ENCODE data around the gene ABTB1.

Gene ABTB1

GRCh38 chr3:127730171-127730570 lies 57.4 kb downstream of the ABTB1 start:
- DNase-seq: no peak
- no peak overlapping the region for H3K4me2 ChIP-seq (ENCODE audit: low read length, poor library complexity, severe bottlenecking)
- H2BK120ac ChIP-seq (ENCODE audit: low read depth, low read length): no peak overlapping the region
- peaks cover 12 to 13% of the 10 kb centered on the region in 2 experiments for H3K36me3 ChIP-seq (ENCODE audit: control insufficient read depth in 1 of 2, insufficient read depth in 2 of 2, low read depth in 1 of 2, low read length in 2 of 2)
- H3K14ac ChIP-seq (ENCODE audit: low read length in 2 of 2): no peak overlapping the region
- H3K4me3 ChIP-seq (ENCODE audit: insufficient read depth in 1 of 2, low read depth in 1 of 2, low read length in 2 of 2): no peak overlapping the region
- H3K9ac ChIP-seq (ENCODE audit: low read length): no peak overlapping the region
- no peak overlapping the region for H4K91ac ChIP-seq (ENCODE audit: low read length)
- 88% methylated on average over 8 of the region's 8 CpGs for whole genome bisulfite sequencing
- no peak overlapping the region for H2BK15ac ChIP-seq (ENCODE audit: low read depth, poor library complexity, severe bottlenecking)
- H2BK12ac ChIP-seq (ENCODE audit: low read length in 2 of 2): no peak overlapping the region
- H3K27me3 ChIP-seq (ENCODE audit: control insufficient read depth in 1 of 2, insufficient read depth in 1 of 2, low read length in 2 of 2): no peaks in the 10 kb centered on the region
- peaks cover 31% of the 10 kb centered on the region for H3K4me1 ChIP-seq (ENCODE audit: control insufficient read depth, insufficient read depth, low read depth, low read length)
- H2AK5ac ChIP-seq (ENCODE audit: low read length, severe bottlenecking): peak overlapping the region; percentile 9
- H3K79me1 ChIP-seq (replicated peaks; ENCODE audit: low read length, poor library complexity, severe bottlenecking): peaks cover 30% of the 10 kb centered on the region
- no peak overlapping the region for H3K27ac ChIP-seq (ENCODE audit: low read length, poor library complexity, severe bottlenecking)
- H3K18ac ChIP-seq (ENCODE audit: low read depth in 1 of 2, low read length in 2 of 2): no peak overlapping the region
- no peaks in the 10 kb centered on the region for H3K9me3 ChIP-seq (ENCODE audit: control insufficient read depth, low read length)
- no peak overlapping the region for H2BK5ac ChIP-seq (ENCODE audit: low read depth, low read length, poor library complexity, severe bottlenecking)
- no peak overlapping the region for H3K23ac ChIP-seq (ENCODE audit: low read length in 2 of 2)
- H4K8ac ChIP-seq (ENCODE audit: low read length): no peak overlapping the region
- H3K4ac ChIP-seq (ENCODE audit: low read depth in 1 of 2, low read length in 2 of 2): no peak overlapping the region
- no peak overlapping the region for H2AFZ ChIP-seq (ENCODE audit: low read depth, low read length)
